Measurements from ENCODE around the gene DDX18.
"Not testable (repeated sequence)": the region's sequence is repeated elsewhere in the genome, so short reads cannot be mapped to it uniquely, and the experiment has no call there.

- TF ChIP-seq EZH2 (IDR thresholded peaks at IDR 0.05; ENCODE audit: borderline replicate concordance, low read length); CTCF (conservative IDR thresholded peaks at IDR 0.05 in 1 of 2, IDR thresholded peaks at IDR 0.05 in 1 of 2; ENCODE audit: extremely low read depth in 1 of 2, insufficient read depth in 1 of 2, low read depth in 1 of 2, low read length in 2 of 2): not testable (repeated sequence)
Measured at GRCh38 chr2:117827464-117827863, 13.0 kb downstream of the DDX18 start.
